Measurements from ENCODE around the gene VNN1.
"Not testable (repeated sequence)": the region's sequence is repeated elsewhere in the genome, so short reads cannot be mapped to it uniquely, and the experiment has no call there.

VNN1 gene

DNA sequence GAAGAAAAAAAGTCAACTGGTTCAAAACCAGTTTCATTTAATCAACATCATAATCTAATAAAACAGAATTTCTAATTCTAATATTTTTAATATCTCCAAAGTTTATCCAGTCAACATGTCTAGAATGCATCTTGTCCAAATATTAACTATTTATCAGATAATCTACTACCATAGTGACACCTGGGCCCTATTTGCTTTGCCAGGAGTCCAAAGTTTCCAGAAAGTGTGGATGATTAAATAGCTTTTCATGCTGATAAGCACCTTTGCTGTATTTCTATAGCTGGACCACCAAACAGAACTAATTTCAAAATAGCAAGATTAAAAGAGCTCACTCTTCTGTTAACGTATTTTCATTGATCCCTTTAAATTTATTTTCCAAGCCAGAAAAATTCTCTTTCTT lies 42.6 kb downstream of the VNN1 start:
- DNase-seq (ENCODE audit: low read depth in 3 of 3) = no peak

DNA sequence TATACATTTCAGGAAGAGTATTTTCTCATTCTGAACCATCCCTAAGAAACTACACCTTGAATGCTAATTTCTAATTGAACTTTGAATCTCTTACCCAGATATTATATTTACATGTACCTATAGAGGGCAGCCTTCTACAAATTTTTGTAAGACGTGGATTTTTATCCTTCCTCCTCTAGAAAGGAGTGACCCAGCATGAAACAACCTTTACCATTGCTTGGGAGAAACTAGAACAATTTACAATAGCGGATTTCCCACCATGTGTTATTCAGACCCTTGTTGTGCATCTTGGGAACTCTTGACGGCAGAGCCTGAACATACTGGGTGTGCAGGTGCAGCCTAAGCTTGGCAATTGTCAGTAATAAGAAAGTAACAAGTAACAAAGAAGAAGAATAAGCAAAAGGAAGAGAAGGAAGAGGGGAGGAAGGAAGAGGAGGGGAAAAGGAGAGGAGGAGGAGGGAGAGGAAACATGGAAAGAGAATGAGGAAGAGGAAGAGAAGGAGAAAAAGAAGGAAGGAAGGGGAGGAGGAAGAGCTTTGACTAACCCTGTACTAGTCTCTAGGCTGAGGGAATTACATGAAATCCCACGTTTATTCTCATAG lies 44.1 kb downstream of the VNN1 start:
- DNase-seq (ENCODE audit: low read depth in 3 of 3) = no peak

DNA sequence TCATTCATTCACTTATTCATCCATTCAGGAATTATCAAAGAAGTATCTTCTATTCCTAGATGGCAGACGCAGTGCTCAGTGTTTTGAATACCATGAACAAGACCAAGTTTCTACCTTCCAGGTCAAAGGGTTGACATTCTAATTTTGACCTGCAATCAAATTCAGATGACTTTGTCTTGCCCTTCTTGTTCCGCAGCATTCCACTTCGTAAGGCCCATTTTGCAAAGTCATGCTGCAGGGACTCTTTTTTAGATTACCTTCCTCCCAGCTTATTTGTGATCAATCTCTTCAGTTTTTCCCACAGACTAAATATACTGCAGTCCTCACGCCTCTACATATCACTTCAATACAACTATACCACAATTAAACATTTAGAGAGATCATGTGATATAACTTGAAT lies 47.7 kb downstream of the VNN1 start:
- DNase-seq (ENCODE audit: low read depth in 3 of 3) = no peak

DNA sequence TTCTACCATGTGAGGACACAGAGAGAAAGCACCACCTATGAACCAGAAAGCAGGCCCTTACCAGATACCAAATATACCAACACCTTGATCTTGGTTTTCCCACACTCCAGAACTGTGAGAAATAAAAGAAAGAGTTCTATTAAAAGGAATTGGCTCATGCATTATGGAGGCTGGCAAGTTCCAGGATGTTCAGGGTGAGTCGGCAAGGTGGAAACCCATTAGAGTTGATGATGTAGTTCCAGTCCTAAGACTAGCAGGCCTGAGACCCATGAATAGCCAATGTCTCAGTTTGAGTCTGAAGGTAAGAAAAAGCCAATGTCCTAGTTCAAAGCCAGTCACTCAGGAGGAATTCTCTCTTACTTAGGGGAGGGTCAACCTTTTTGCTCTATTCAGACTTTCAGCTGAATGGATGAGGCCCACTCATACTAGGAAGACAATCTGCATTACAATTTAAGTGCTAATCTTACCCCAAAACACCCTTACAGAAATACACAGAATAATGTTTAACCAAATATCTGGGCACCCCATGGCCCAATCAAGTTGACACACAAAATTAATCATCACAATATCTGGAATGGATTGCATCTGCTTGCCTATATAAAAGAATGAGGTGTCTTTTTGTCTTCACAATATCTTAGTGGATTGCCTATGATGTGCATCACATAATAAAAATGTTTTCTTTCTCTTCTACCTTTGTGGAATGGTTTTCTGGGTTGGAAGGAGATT lies 49.4 kb downstream of the VNN1 start:
- no peak for DNase-seq (ENCODE audit: low read depth in 3 of 3)

DNA sequence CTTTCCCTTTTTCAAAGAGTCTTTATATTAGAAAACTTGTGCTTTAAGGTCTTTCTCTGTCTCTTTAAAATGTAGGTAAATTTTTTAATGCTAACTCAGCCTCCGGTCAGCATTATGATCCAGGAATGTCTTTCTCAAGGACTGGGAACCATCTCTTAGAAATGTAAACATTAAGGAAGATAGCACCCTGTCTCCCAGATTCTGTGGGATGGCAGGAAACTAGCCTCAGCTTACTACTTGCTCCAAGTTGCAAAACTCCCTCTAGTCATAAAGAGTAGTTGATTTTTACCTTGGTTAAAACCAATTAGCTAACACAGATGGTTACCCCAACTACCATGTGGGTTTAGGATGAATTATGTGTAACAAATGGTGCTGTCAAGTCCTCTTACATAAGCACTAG lies 50.2 kb downstream of the VNN1 start:
- DNase-seq (ENCODE audit: low read depth in 3 of 3) = no peak

DNA sequence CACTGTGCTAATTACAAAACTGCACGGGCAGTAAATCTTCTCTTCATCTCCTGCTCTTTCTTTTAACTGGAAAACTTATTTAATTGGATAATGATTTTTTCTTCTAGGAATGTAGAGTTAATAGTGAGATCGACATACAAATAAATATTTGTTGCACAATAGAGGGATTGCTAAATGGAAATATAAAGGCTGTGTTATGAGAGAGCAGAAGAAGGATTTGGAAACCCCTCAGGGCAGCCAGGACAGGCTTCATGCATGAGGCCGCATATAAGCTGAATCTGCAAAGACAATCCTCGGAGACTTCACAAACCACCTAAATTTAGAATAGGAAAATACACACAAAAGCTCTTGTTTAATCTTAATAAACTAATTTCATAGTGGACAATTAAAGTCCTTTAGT lies 51.9 kb downstream of the VNN1 start:
- no peak for DNase-seq (ENCODE audit: low read depth in 3 of 3)

DNA sequence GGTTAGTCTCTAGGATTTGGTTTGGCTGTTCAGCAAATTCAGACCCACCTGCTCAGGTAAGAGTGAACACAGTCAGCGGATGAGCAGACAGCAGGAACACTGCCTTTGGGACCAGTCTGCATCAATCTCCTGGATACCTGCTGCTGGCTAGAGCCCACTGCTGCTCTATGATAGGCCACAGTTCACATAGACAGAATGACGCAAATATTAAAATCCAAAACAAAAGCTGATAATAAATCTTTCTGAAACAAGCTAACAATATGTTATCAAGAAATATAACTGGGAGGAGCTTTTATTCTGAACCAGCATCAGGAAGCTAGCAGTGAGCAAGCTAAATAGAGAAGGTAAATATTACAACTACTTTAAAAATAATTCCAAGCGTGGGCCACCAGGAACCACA lies 54.8 kb downstream of the VNN1 start, which contains the start of gene TAAR1:
TSS of gene TAAR1 (minus strand) at position 101 of the 400 bp plus-strand sequence. CDS start 13,179 bp downstream, outside the sequence.
- DNase-seq (ENCODE audit: low read depth in 3 of 3) = no peak

DNA sequence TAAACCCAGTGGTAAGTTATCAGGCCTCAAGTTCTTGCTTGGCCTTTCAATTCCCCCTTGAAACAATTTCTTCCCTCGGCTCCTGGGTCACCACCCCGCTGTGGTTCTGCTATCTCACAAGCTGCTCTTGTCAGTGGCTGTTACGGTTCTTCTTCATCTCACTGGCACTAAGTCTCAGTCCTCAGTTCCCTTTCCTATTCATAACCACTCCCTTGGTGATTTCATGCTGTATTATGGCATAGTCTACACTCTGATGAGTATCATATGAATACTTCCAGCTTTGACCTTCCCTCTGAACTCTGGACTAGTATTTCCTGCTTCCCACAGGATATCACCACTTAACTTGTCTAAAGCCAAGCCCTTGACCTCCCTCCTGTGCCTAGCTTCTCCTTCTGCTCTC lies 62.8 kb downstream of the VNN1 start:
- no peak for DNase-seq (ENCODE audit: low read depth in 3 of 3)

DNA sequence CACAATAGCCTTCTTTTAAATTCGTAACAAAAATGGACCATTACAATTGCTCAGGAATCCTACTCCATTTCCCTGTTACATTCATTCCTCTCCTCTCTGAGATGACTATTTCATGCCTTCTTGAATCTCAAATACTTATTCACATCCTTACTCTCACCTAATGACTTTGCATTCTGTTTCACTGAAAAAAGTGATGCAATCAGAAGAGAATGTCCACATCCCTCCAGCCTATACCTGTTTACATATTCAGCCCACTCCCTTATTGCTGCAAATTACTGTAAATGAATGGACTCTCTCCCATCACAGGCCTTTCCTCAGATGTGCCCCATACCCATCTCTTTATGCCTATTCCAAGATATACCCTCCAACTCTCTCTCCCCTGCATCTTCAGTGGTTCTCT lies 63.4 kb downstream of the VNN1 start:
- DNase-seq (ENCODE audit: low read depth in 3 of 3) = no peak

DNA sequence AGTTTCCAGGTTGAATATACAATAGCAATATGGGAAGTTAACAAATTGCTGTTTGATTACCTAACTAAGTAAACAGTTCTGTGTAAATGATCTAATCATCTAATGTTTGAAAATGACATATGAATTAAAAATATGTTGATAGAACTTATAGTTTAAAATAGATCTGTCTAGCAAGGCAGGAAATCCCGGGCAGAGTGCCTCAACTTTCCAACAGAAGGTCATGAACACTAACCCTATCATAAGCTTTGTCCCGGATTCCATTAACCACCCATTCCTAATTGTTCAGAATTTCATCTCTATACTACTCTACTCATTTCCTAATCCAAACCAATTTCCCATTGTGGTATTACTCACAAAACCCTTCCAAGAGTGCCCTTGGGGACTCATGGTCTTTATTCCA lies 65.0 kb downstream of the VNN1 start:
- DNase-seq (ENCODE audit: low read depth in 3 of 3) = no peak

DNA sequence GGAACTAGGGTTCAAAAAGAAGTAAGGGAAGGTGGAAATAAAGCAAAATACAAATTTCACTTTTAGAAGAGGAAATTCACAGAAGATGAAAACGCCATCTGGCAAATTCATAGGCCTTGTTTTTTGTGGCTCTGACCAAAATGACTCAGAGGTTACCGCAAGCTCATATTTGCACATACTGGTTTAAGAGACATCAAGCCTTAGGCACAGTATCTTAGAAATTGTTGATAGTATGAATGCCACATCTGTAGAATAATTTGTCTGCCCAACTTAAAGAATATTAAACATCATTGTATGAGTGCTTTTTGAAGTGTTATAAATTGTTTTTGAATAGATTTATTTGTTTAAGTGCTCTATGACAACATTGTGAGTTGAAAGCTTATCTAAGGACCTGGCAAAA lies 65.5 kb downstream of the VNN1 start:
- no peak for DNase-seq (ENCODE audit: low read depth in 3 of 3)

DNA sequence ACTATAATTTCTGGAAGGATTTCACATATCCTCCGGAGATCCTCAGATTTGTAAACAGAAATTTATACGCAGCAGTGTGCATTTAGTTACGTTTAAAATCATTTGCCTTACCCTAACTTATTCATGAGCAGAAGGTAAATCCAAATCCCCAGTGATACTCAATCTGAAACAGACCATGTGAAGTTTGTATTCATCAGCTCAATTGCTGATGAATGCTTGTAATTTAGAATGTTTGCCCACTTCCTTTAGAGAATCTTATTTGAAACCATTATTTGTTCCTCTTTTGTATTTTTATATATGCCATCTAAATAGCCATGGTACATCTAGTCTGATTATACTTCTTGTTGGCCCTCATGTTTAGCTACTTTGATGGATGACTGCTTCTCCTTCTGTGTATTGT lies 70.3 kb downstream of the VNN1 start:
- DNase-seq (ENCODE audit: low read depth in 3 of 3) = no peak

DNA sequence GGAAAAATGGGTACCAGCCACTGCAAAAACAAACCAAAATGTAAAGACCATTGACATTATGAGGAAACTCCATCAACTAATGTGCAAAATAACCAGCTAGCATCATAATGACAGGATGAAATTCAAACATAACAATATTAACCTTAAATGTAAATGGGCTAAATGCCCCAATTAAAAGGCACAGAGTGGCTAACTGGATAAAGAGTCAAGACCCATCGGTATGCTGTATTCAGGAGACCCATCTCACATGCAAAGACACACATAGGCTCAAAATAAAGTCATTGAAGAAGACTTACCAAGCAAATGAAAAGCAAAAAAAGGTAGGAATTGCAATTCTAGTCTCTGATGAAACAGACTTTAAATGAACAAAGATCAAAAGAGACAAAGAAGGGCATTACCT lies 76.7 kb downstream of the VNN1 start:
- not testable (repeated sequence) for DNase-seq (ENCODE audit: low read depth in 3 of 3)

DNA sequence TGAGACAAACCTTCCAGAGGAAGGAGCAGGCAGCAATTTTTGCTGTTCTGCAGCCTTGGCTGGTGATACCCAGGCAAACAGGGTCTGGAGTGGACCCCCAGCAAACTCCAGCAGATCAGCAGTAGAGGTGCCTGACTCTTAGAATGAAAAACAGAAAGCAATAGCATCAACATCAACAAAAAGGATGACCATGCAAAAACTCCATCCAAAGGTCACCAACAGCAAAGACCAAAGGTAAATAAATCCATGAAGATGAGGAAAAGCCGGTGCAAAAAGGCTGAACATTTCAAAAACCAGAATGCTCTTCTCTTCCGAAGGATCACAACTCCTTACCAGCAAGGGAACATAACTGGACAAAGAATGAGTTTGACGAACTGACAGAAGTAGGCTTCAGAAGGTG lies 77.9 kb downstream of the VNN1 start:
- DNase-seq (ENCODE audit: low read depth in 3 of 3) = not testable (repeated sequence)

DNA sequence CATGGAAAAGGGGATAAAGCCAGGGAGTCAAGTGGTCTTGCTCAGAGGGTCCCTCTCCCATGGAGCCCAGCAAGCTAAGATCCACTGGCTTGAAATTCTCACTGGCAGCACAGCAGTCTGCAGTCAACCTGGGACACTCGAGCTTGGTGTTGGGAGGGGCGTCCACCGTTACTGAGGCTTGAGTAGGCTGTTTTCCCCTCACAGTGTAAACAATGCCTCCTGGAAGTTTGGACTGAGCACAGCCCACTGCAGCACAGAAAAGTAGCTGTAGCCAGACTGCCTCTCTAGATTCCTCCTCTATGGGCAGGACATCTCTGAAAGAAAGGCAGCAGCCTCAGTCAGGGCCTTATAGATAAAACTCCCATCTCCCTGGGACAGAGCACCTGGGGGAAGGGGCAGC lies 78.6 kb downstream of the VNN1 start:
- not testable (repeated sequence) for DNase-seq (ENCODE audit: low read depth in 3 of 3)

DNA sequence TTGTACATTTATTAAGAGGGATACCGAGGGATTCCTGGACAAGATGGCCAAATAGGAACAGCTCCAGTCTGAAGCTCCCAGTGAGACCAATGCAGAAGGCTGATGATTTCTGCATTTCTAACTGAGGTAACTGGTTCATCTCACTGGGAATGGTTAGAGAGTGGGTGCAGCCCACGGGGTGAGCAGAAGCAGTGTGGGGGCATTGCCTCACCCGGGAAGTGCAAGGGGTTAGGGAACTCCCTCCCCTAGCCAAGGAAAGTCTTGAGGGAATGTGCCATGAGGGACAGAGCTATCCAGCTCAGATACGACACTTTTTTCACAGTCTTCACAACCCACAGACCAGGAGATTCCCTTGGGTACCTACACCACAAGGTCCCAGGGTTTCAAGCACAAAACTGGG lies 79.1 kb downstream of the VNN1 start:
- no peak for DNase-seq (ENCODE audit: low read depth in 3 of 3)

DNA sequence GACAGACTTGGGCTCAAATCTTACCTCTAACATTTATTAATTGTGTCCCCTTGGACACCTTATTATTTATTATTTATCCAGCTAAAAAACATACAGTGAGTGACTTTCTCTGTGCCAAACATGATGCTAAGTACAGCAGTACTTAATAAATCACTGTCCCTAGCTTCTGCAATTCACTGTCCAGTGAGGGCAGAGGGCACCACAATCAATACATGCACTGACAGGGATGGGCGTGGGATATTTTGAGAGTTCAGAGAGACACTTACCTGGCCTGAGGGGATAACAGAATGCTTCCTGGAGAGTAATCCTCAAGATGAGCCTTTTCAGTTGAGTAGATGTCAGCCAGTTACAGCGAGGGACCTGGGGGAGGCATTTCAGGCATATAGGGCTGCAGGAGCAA lies 80.5 kb downstream of the VNN1 start:
- DNase-seq (ENCODE audit: low read depth in 3 of 3) = no peak

Data from stimulated activated CD4-positive, alpha-beta T cell treated with anti-CD3 and anti-CD28 coated beads, TNF-alpha, amount 100 ng/mL, for 4 hours (primary cell).